H1 (cell line): ENCODE results near the gene CIBAR2.

Source experiments
- EP300 ChIP-seq, 2 experiments: IDR thresholded peaks; 1 replicate in 1 of 2; 2 replicates in 1 of 2; pipeline ENCODE4 v1.6.1; 2011 to 2012; ENCODE audit warnings: low read depth in 2 of 2, low read length in 2 of 2, mild to moderate bottlenecking in 2 of 2, borderline replicate concordance in 1 of 2, inconsistent platforms in 1 of 2, moderate library complexity in 1 of 2
- TF ChIP-seq, protein P1 (sequence below), 3 experiments: IDR thresholded peaks; 1 replicate in 2 of 3; 2 replicates in 1 of 3; pipeline versions ENCODE4 v1.5.1 to v1.6.1; 2011; ENCODE audit warnings: low read length in 3 of 3, mild to moderate bottlenecking in 3 of 3, inconsistent platforms in 2 of 3, low read depth in 1 of 3, moderate library complexity in 1 of 3; ENCODE audit not compliant: insufficient read depth in 1 of 3; ENCODE audit errors: control extremely low read depth in 1 of 3

- no peak for TF ChIP-seq EP300 (IDR thresholded peaks at IDR 0.05; ENCODE audit: borderline replicate concordance in 1 of 2, low read depth in 2 of 2, low read length in 2 of 2)
- TF ChIP-seq, protein P1, sequence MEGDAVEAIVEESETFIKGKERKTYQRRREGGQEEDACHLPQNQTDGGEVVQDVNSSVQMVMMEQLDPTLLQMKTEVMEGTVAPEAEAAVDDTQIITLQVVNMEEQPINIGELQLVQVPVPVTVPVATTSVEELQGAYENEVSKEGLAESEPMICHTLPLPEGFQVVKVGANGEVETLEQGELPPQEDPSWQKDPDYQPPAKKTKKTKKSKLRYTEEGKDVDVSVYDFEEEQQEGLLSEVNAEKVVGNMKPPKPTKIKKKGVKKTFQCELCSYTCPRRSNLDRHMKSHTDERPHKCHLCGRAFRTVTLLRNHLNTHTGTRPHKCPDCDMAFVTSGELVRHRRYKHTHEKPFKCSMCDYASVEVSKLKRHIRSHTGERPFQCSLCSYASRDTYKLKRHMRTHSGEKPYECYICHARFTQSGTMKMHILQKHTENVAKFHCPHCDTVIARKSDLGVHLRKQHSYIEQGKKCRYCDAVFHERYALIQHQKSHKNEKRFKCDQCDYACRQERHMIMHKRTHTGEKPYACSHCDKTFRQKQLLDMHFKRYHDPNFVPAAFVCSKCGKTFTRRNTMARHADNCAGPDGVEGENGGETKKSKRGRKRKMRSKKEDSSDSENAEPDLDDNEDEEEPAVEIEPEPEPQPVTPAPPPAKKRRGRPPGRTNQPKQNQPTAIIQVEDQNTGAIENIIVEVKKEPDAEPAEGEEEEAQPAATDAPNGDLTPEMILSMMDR (IDR thresholded peaks at IDR 0.05; ENCODE audit: control extremely low read depth in 1 of 3, insufficient read depth in 1 of 3, low read depth in 1 of 3, low read length in 3 of 3) = no peak
Measured at GRCh38 chr16:85081038-85081437, 31.2 kb downstream of the CIBAR2 start.
